ENCODE measurements around the gene TCF4. TPM values are rescaled to one million over a fixed set of nuclear protein-coding genes. Genes with fewer than 3 reads are reported as not detected.

TCF4 gene
- total RNA-seq, 2 experiments from 2014 or later = 75.9 to 76.0 TPM

DNA sequence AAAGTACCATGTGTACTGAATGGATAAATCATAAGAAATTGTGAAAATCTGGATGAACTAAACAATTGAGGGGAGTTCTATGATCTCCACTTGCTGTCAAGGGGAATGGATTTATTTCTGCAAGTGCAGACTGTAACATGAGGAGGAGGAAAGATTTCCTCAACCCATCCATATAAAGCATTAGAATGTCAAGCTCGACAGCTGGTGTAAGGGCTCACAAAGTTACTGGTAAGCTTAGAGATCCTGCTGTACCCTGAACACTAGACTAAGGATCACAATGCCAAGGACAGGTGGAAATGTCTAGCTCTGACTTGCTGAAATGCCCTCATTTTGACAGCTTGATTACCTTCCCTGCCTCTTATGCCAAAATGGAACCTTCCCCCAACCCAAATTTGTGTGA, 125.3 kb downstream of the TCF4 start:
- TF ChIP-seq, protein P1, sequence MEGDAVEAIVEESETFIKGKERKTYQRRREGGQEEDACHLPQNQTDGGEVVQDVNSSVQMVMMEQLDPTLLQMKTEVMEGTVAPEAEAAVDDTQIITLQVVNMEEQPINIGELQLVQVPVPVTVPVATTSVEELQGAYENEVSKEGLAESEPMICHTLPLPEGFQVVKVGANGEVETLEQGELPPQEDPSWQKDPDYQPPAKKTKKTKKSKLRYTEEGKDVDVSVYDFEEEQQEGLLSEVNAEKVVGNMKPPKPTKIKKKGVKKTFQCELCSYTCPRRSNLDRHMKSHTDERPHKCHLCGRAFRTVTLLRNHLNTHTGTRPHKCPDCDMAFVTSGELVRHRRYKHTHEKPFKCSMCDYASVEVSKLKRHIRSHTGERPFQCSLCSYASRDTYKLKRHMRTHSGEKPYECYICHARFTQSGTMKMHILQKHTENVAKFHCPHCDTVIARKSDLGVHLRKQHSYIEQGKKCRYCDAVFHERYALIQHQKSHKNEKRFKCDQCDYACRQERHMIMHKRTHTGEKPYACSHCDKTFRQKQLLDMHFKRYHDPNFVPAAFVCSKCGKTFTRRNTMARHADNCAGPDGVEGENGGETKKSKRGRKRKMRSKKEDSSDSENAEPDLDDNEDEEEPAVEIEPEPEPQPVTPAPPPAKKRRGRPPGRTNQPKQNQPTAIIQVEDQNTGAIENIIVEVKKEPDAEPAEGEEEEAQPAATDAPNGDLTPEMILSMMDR (conservative IDR thresholded peaks at IDR 0.05; ENCODE audit: low read length) = no peak
- no peak for TF ChIP-seq EZH2phosphoT487 (IDR thresholded peaks at IDR 0.05; ENCODE audit: borderline replicate concordance, low read depth, low read length)
- no peak overlapping the region for H3K4me2 ChIP-seq (ENCODE audit: low read length)
- H3K9me3 ChIP-seq (ENCODE audit: low read length) = no peaks in the 10 kb centered on the region
- H3K36me3 ChIP-seq (ENCODE audit: insufficient read depth, low read length) = peaks cover 24% of the 10 kb centered on the region
- intact Hi-C loops (cut with micrococcal nuclease; ENCODE audit: unreplicated experiment) = no loop called here
- H3K4me1 ChIP-seq (ENCODE audit: insufficient read depth, low read length, poor library complexity, severe bottlenecking) = peaks cover 57% of the 10 kb centered on the region
- ChIA-PET POLR2A (interaction anchor here (1.3 to 1.9 kb wide), 2 partner anchors 9 to 20 kb away, joined by 4 to 9 read pairs; no protein-coding TSS in a partner anchor), CTCF (ENCODE audit: unreplicated experiment) (no interaction called here)
- BruUV-seq (replicated peaks) = no TSS peak
- no peaks in the 10 kb centered on the region for H4K20me1 ChIP-seq (ENCODE audit: insufficient read depth, low read length)
- H3K27ac ChIP-seq (ENCODE audit: low read depth, low read length, poor library complexity, severe bottlenecking) = no peak overlapping the region
- DNase-seq (ENCODE audit: low spot score) = no peak
- H2AFZ ChIP-seq (ENCODE audit: low read length) = no peak overlapping the region
- no peaks in the 10 kb centered on the region for H3K9me2 ChIP-seq (ENCODE audit: insufficient read depth, low read length)
- H3K79me2 ChIP-seq (ENCODE audit: insufficient read depth, low read depth, low read length) = peaks cover 33% of the 10 kb centered on the region
- H3K4me3 ChIP-seq (ENCODE audit: low read depth, low read length, poor library complexity, severe bottlenecking) = no peak overlapping the region

GRCh38 chr18:55461848-55462247, 126.1 kb downstream of the TCF4 start:
- H3K4me2 ChIP-seq (ENCODE audit: low read length) = no peak overlapping the region
- POLR2A ChIA-PET = interaction anchor here (1.3 to 1.9 kb wide), 2 partner anchors 10 to 13 kb away, joined by 5 to 9 read pairs; no protein-coding TSS in a partner anchor
- intact Hi-C loops (cut with micrococcal nuclease; ENCODE audit: unreplicated experiment) = no loop called here

More at GRCh38 chr18:55461848-55462247, 126.1 kb downstream of the TCF4 start:
- Histone ChIP-seq H3K9me3 (ENCODE audit: low read length) (no peaks in the 10 kb centered on the region), H3K9me2 (ENCODE audit: insufficient read depth, low read length) (no peaks in the 10 kb centered on the region), H3K4me3 (ENCODE audit: low read depth, low read length, poor library complexity, severe bottlenecking) (no peak overlapping the region), H4K20me1 (ENCODE audit: insufficient read depth, low read length) (no peaks in the 10 kb centered on the region), H3K36me3 (ENCODE audit: insufficient read depth, low read length) (peaks cover 24% of the 10 kb centered on the region), H3K27ac (ENCODE audit: low read depth, low read length, poor library complexity, severe bottlenecking) (no peak overlapping the region), H3K4me1 (ENCODE audit: insufficient read depth, low read length, poor library complexity, severe bottlenecking) (peaks cover 57% of the 10 kb centered on the region), H2AFZ (ENCODE audit: low read length) (no peak overlapping the region), H3K79me2 (ENCODE audit: insufficient read depth, low read depth, low read length) (peaks cover 33% of the 10 kb centered on the region)
- no peak for DNase-seq (ENCODE audit: low spot score)
- CTCF ChIA-PET (ENCODE audit: unreplicated experiment) = no interaction called here
- no TSS peak for BruUV-seq (replicated peaks)
- TF ChIP-seq EZH2phosphoT487 (IDR thresholded peaks at IDR 0.05; ENCODE audit: borderline replicate concordance, low read depth, low read length) = no peak
- TF ChIP-seq, protein P1 (conservative IDR thresholded peaks at IDR 0.05; ENCODE audit: low read length) = no peak

Data from OCI-LY7 (cell line).